Astrocyte (in vitro differentiated cells and primary cell): ENCODE data around the gene ATRN. TPM values are rescaled to one million over a fixed set of nuclear protein-coding genes. Genes with fewer than 3 reads are reported as not detected.
"Not testable (repeated sequence)": the region's sequence is repeated elsewhere in the genome, so short reads cannot be mapped to it uniquely, and the experiment has no call there.

Experiments
- DNase-seq: peaks from one replicate; pipeline ENCODE4 v3.0.0-alpha.2; 2010; ENCODE audit warnings: low read depth
- FAIRE-seq: peaks from 2 replicates; lab custom pipeline; 2011; peaks lifted over from hg19 to GRCh38; lab: Jason Lieb, UNC
- H2AFZ ChIP-seq: 2 replicates; pipeline ENCODE4 v1.6.0; 2012; ENCODE audit warnings: low read depth, low read length, inconsistent platforms
- H3K27ac ChIP-seq: 2 replicates; pipeline ENCODE4 v1.5.1; 2011; ENCODE audit warnings: low read depth, low read length, inconsistent platforms
- H3K27me3 ChIP-seq: 2 replicates; pipeline ENCODE4 v1.6.0; 2011; ENCODE audit warnings: low read length, inconsistent platforms; ENCODE audit not compliant: insufficient read depth
- H3K36me3 ChIP-seq: 2 replicates; pipeline ENCODE4 v1.5.1; 2011; ENCODE audit warnings: low read length, inconsistent platforms; ENCODE audit not compliant: insufficient read depth
- H3K4me1 ChIP-seq: 2 replicates; pipeline ENCODE4 v1.5.1; 2011; ENCODE audit warnings: low read length, inconsistent platforms; ENCODE audit not compliant: insufficient read depth
- H3K4me2 ChIP-seq: 2 replicates; pipeline ENCODE4 v1.6.0; 2012; ENCODE audit warnings: low read length, inconsistent platforms
- H3K4me3 ChIP-seq: 2 replicates; pipeline ENCODE4 v1.5.1; 2011; ENCODE audit warnings: low read depth, mild to moderate bottlenecking, low read length, inconsistent platforms; ENCODE audit not compliant: insufficient read depth
- H3K79me2 ChIP-seq: 2 replicates; pipeline ENCODE4 v1.6.0; 2012; ENCODE audit warnings: mild to moderate bottlenecking, low read length, inconsistent platforms; ENCODE audit not compliant: insufficient read depth
- H3K9ac ChIP-seq: 2 replicates; pipeline ENCODE4 v1.6.0; 2012; ENCODE audit warnings: mild to moderate bottlenecking, low read length, inconsistent platforms
- H3K9me3 ChIP-seq: 2 replicates; pipeline ENCODE4 v1.5.1; 2012; ENCODE audit warnings: low read depth, mild to moderate bottlenecking, low read length, inconsistent platforms; ENCODE audit not compliant: insufficient read depth
- H4K20me1 ChIP-seq: 2 replicates; pipeline ENCODE4 v1.6.0; 2012; ENCODE audit warnings: low read length, inconsistent platforms; ENCODE audit not compliant: insufficient read depth
- H3K27ac Mint-ChIP-seq: one replicate; pipeline ENCODE4 v1.8.0; 2021; ENCODE audit warnings: mild to moderate bottlenecking, mixed read lengths; ENCODE audit not compliant: unreplicated experiment
- H3K27me3 Mint-ChIP-seq: one replicate; pipeline ENCODE4 v1.8.0; 2021; ENCODE audit warnings: low read depth, mixed read lengths; ENCODE audit not compliant: unreplicated experiment
- H3K36me3 Mint-ChIP-seq: one replicate; pipeline ENCODE4 v1.8.0; 2021; ENCODE audit warnings: low read depth, mixed read lengths; ENCODE audit not compliant: unreplicated experiment
- H3K4me1 Mint-ChIP-seq: one replicate; pipeline ENCODE4 v1.8.0; 2021; ENCODE audit warnings: low read depth, mixed read lengths; ENCODE audit not compliant: unreplicated experiment
- H3K4me3 Mint-ChIP-seq: one replicate; pipeline ENCODE4 v1.8.0; 2021; ENCODE audit warnings: mild to moderate bottlenecking, moderate library complexity, mixed read lengths; ENCODE audit not compliant: unreplicated experiment
- H3K9me3 Mint-ChIP-seq: one replicate; pipeline ENCODE4 v1.8.0; 2021; ENCODE audit warnings: mild to moderate bottlenecking, mixed read lengths; ENCODE audit not compliant: unreplicated experiment
- CTCF ChIP-seq: IDR thresholded peaks from 2 replicates; pipeline ENCODE4 v1.5.1; 2011; ENCODE audit warnings: low read depth, mild to moderate bottlenecking, inconsistent platforms, low read length, moderate library complexity; ENCODE audit not compliant: insufficient read depth
- EZH2 ChIP-seq: IDR thresholded peaks from 2 replicates; pipeline ENCODE4 v1.6.1; 2012; ENCODE audit warnings: mild to moderate bottlenecking, low read length, inconsistent platforms; ENCODE audit not compliant: insufficient read depth
- total RNA-seq: library from RNA; stranded (reverse); gene quantifications from 2 replicates; pipeline ENCODE4 v1.2.1, GENCODE V29; 2021

ATRN gene
- total RNA-seq, 1 donor from 2014 or later, result 33.8 TPM

GRCh38 chr20:3595541-3595940 lies 124.7 kb downstream of the ATRN start:
- Histone ChIP-seq H3K4me3 (no peak overlapping the region), H3K4me1 (no peaks in the 10 kb centered on the region), H3K79me2 (no peaks in the 10 kb centered on the region), H3K9me3 (no peaks in the 10 kb centered on the region), H2AFZ (no peak overlapping the region), H3K36me3 (peaks cover 28% of the 10 kb centered on the region), H3K27ac (no peak overlapping the region), H3K27me3 (no peaks in the 10 kb centered on the region), H3K4me2 (no peak overlapping the region), H3K9ac (no peak overlapping the region), H4K20me1 (no peaks in the 10 kb centered on the region)
- H3K36me3 Mint-ChIP-seq, result peaks cover 18% of the 10 kb centered on the region
- FAIRE-seq, result no peak
- H3K4me1 Mint-ChIP-seq, result no peaks in the 10 kb centered on the region
- no peak overlapping the region for H3K27ac Mint-ChIP-seq
- no peak for DNase-seq
- no peak overlapping the region for H3K4me3 Mint-ChIP-seq
- H3K27me3 Mint-ChIP-seq, result no peaks in the 10 kb centered on the region
- no peaks in the 10 kb centered on the region for H3K9me3 Mint-ChIP-seq
- TF ChIP-seq EZH2, result no peak
- no peak for TF ChIP-seq CTCF

GRCh38 chr20:3603108-3603507 lies 132.3 kb downstream of the ATRN start:
- H4K20me1 ChIP-seq, result no peaks in the 10 kb centered on the region
- Mint-ChIP-seq H3K4me3 (no peak overlapping the region), H3K9me3 (no peaks in the 10 kb centered on the region), H3K27me3 (no peaks in the 10 kb centered on the region), H3K4me1 (peaks cover 8% of the 10 kb centered on the region), H3K27ac (peak overlapping the region; percentile 13), H3K36me3 (peaks cover 23% of the 10 kb centered on the region)
- FAIRE-seq (no peak), DNase-seq (no peak)
- H3K9ac ChIP-seq, result no peak overlapping the region
- H3K9me3 ChIP-seq, result no peaks in the 10 kb centered on the region
- peaks cover 21% of the 10 kb centered on the region for H3K36me3 ChIP-seq
- H3K4me3 ChIP-seq, result no peak overlapping the region
- H3K4me1 ChIP-seq, result no peaks in the 10 kb centered on the region
- H3K27me3 ChIP-seq, result no peaks in the 10 kb centered on the region
- H2AFZ ChIP-seq, result no peak overlapping the region
- no peaks in the 10 kb centered on the region for H3K79me2 ChIP-seq
- H3K27ac ChIP-seq, result no peak overlapping the region
- TF ChIP-seq CTCF (no peak), EZH2 (no peak)
- H3K4me2 ChIP-seq, result no peak overlapping the region

GRCh38 chr20:3605386-3605886 lies 134.6 kb downstream of the ATRN start:
- not testable (repeated sequence) for DNase-seq, H3K9me3 Mint-ChIP-seq, H3K27ac Mint-ChIP-seq, H2AFZ ChIP-seq, H3K4me1 ChIP-seq, H3K27me3 ChIP-seq, H3K27ac ChIP-seq, H3K9me3 ChIP-seq, H3K4me3 Mint-ChIP-seq, H3K4me2 ChIP-seq, H3K9ac ChIP-seq, FAIRE-seq, H4K20me1 ChIP-seq, H3K4me3 ChIP-seq, H3K4me1 Mint-ChIP-seq, H3K27me3 Mint-ChIP-seq, H3K79me2 ChIP-seq
- H3K36me3 ChIP-seq, result peaks cover 14% of the 10 kb centered on the region
- peaks cover 23% of the 10 kb centered on the region for H3K36me3 Mint-ChIP-seq
